GM19463 (cell line): Measurements from ENCODE around the gene ART5.
"Not testable (repeated sequence)": the region's sequence is repeated elsewhere in the genome, so short reads cannot be mapped to it uniquely, and the experiment has no call there.

ENCODE experiments used
- ATAC-seq: cut with Tn5 transposase; IDR thresholded peaks from one replicate; pipeline ENCODE4 v1.9.1; 2021; ENCODE audit warnings: mild to moderate bottlenecking, moderate library complexity; ENCODE audit not compliant: unreplicated experiment

Gene ART5

GRCh38 chr11:3659595-3660515 lies 18.1 kb upstream of the ART5 start:
- no peak for ATAC-seq

DNA sequence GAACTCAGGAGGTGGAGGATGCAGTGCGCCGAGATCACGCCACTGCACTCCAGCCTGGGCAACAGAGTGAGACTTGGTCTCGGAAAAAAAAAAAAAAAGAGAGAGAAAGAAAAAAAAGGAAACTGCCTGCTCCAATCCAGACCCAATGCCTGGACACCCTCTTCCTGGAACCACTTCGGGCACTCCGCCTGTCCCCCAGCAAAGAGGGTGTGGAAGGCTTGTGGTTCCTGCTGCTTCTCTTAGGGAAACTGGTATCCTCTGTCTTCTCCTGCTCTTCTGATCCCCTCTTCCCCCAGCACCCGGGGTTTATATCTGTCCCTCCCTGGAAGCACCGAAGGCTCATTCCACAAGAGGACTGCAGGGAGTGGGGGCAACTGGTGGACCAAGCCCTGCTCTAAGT lies 16.5 kb upstream of the ART5 start:
- ATAC-seq: no peak

GRCh38 chr11:3657331-3657730 lies 15.5 kb upstream of the ART5 start:
- ATAC-seq: not testable (repeated sequence)

GRCh38 chr11:3655547-3655946 lies 13.8 kb upstream of the ART5 start:
- no peak for ATAC-seq

- not testable (repeated sequence) for ATAC-seq
Observed at GRCh38 chr11:3652514-3652913, 10.7 kb upstream of the ART5 start.

GRCh38 chr11:3649374-3649773 lies 7.6 kb upstream of the ART5 start:
- ATAC-seq: not testable (repeated sequence)

DNA sequence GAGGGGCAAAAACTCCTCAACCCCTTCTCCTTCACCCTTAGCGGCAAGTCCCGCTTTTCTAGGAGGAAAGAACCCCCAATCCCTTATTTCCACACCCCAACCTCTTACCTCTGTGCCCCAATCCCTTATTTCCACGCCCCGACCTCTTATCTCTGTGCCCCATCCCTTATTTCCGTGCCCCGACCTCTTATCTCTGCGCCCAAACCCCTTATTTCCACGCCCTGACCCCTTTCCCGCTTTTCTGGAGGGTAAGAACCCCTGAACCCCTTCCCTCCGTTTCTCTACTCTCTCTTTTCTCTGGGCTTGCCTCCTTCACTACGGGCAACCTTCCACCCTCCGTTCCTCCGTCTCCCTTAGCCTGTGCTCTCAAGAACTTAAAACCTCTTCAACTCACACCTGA lies 7.1 kb upstream of the ART5 start:
- not testable (repeated sequence) for ATAC-seq

DNA sequence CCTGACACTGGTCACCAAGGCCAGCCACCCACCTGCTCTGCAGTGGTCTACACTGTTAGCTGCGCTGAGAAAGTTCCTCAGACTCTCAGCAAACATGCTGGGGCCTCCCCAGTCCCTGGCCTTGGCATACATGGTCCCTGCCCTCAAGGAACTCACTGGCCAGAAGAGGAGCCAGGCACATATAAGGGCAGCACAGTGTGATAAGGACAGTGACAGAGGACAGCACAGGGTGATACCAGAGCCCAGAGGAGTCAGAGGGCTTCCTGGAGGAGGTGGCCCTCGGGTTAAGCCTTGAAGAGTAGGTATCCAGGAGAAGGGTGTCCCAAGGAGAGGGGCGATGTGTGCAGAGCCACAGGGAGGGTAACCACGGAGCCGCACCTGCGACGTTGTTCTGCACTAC lies 3.8 kb upstream of the ART5 start:
- no peak for ATAC-seq

- ATAC-seq: no peak
Observed at GRCh38 chr11:3644817-3645235, 3.0 kb upstream of the ART5 start, which contains the start of gene ART1. TSS of gene ART1 (plus strand) at chr11:3645128. CDS start at chr11:3659214, 14,086 bp downstream.

DNA sequence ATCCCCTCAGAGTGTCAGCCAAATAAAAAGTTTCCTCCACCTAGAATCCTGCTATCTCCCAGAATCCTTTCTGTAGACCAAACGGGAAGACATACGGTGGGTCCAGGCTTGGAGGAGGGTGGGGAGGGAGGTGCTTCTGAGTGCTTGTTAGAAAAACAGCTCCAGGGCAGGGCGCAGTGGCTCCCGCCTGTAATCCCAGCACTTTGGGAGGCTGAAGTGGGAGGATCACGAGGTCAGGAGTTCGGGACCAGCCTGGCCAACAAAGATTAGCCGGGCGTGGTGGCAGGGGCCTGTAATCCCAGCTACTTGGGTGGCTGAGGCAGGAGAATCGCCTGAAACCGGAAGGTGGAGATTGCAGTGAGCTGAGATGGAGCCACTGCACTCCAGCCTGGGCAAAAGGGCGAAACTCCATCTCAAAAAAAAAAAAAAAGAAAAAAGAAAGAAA lies 1.3 kb upstream of the ART5 start:
- ATAC-seq: not testable (repeated sequence)

DNA sequence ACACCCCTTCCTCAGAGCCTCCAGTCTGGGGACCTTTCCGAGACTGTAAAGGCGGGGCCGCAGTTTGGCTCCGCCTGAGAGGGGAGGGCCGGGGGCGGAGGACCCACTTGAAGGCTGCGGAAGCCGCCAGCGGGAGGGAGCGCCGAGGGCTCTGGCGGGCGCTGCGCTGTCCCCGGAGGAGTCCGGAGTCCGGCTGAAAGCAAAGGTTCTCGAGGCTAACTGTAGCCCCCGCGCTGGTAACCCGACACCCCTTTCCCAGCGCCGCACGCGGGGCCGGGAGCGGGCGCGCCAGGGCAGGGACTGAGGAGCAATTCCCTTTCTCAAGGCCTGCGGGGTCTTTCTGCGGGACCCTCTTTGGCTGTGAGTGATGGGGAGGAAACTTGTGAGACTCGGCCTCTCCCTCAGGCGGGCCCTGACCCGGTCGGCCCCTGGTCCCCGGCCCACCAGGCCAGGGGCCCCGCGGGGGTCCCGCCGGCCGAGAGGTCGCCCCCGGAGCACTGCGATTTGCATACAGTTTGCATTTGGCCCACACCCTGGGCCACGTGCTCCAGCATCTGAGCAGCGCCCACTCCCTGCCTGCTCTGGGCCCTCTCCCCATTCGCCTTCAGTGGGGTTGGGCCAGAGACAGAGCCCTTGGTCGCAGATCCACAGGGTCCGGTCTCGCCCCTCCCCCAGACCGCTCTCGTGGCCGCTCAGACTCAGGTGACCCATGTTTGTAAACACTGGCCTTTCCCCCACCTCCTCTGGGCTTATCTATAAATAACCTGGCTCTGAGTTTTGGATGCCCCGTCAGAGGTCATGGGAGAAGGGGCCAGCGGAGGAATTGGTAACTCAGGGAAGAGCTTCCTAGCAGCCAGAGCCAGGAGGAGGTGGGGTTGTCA lies 519 bp upstream of the ART5 start:
- ATAC-seq: peak; percentile 44

- ATAC-seq: no peak
Observed at GRCh38 chr11:3641191-3641590, 601 bp downstream of the ART5 start.

- ATAC-seq: no peak
Observed at GRCh38 chr11:3639841-3640240, 2.0 kb downstream of the ART5 start.

DNA sequence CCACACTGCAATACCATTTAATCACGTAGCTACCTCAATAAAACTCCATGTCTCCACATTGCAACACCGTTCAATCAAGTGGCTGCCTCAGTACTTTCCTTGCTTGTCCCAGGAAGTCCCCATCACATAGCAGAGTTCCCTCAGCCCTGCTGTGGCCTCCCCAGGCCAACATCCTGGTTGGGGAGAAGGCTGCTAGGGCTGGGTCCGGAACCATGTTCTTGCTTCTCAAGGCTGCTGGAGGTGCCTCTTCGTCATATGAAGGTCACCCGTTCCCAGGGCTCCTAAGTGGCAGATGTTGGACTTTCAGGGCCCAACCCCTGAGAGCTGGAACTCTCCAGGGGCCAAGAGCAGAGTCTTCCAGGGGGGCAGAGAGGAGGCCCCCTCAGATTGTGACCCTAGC lies 3.3 kb downstream of the ART5 start:
- no peak for ATAC-seq

DNA sequence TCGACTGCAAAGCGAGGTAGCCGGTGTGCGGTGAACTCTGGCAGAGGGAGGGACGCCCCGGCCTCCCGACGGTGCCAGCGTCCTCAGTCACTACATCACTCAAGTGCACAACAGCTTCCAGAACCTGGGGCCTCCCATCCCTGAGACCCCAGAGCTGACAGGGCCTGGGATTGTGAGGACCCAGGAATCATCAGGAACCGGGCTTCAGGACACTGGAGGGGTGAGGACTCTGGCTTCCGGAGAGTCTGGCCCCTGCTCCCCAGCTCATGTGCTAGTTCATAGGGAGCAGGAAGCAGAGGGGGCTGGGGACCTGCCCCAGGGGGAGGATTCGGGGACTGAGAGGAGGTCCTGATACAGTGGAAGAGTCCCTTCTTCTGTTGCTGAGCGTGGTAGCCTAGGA lies 4.6 kb downstream of the ART5 start:
- no peak for ATAC-seq

DNA sequence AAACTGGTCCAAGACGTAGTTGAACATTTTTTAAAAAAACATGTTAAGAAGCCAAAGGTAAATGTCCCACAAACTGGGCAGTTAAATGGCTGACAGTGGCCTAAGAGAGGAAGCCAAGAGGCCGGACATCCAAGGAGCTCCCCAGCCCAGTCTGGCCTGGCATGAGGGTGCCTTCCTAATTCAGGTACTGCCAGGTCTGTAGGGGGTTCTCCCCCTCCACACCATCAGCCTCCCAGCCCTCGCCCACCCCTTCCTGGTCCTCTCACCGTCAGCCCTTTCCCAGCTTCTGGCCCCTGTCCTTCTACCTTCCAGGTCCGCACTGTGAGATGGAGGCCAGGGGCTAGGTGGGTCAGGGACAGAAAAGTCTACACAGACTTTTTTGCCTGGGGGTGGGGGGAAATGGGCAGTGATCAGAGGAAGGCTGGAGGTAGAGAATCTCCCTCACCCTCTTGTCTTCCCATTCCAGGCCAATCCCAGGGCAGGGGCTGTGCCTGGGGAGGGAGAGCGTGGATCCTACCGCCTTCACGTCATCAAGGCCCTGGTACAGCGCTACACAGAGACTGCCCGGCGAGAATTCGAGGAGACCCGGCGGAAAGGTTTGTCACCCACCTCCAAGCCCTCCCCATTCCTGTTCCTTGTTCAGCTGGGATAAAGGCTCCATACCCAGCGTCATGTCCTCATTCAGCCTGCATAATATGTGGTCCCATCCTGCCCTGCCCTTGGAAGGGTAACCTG lies 6.0 kb downstream of the ART5 start:
- ATAC-seq: no peak

GRCh38 chr11:3632070-3632660 lies 9.6 kb downstream of the ART5 start:
- ATAC-seq: no peak

DNA sequence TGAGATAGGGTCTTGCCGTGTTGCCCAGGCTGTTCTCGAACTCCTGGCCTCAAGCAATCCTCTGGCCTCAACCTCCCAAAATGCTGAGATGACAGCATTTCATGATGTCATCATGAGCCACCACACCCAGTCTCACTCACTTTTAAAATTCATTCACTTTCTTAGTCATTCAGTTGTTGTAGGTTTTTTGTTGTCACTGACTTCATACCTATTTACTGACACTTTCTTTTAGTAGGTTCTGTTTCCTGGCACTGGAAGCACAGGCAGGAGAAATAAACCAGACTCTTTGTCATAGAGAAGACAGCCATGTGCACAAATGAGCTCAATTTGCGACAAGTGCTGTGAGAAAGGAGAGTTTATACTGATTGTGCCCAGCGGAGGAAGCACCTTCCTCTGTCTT lies 10.5 kb downstream of the ART5 start:
- ATAC-seq: no peak

- no peak for ATAC-seq
Observed at GRCh38 chr11:3627291-3627690, 14.5 kb downstream of the ART5 start.

DNA sequence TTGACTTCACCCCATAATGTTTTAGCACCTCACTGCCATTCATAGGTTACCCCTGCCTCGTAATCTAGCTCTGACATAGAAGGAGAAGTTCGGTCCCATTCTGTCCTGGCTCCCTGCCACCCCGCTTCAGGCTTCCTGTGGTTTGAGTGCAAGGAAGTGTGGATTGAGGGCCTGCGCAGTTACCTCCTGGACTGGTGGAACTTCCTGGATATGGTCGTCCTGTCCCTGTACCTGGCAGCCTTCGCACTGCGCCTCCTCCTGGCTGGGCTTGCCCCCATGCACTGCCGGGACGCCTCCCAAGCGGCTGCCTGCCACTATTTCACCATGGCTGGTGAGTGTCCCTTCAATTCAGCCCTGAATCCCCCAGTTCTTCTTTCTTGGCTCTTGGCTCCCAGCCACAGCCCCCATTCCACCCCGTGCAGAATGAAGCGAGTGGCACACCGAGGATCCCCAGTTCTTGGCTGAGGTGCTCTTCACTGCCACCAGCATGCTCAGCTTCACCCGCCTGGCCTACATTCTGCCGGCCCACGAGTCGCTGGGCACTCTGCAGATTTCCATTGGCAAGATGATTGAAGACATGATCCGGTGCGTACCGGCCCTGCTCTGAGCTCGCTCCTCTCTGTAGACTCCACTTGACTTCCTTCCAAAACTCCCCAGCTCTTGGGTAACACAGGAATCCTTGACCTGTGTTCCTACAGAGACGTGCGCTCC lies 15.4 kb downstream of the ART5 start:
- ATAC-seq: no peak
